Ovary (tissue), 3 donors: Measurements from ENCODE around the gene SLC1A7.

ENCODE experiments used
- POLR2A ChIP-seq: fragments of 450-650 bp; IDR thresholded peaks from one replicate; pipeline ENCODE4 v1.6.1; 2017; ENCODE audit warnings: antibody characterized with exemption, mild to moderate bottlenecking, moderate library complexity
- TF ChIP-seq, protein P1 (sequence below), 3 donors: fragments of 450-650 bp in 2 of 3; fragments of 200-600 bp in 1 of 3; IDR thresholded peaks; one replicate each; pipeline versions ENCODE4 v1.5.1 to v1.8.0; 2016 to 2022; ENCODE audit warnings: antibody characterized with exemption in 3 of 3, mild to moderate bottlenecking in 1 of 3
- donor health status: DM: no; HTN: no; CAD: no.

DNA sequence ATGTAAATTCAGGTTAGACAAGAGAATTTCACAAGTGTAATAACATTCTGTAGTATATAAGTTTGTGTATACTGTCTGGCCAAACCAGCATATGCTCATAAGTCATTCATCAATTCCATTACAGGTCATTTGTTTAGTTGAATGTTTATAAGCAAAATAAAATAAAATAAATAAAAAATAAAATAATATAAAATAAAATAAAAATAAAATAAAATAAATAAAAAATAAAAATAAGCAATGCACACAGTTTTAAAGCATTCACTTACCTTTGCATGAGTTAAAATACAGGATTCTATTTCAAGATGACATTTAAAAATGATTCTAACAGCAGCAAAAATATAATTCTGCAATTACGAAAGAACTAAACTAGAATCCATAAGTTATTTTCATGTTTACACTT is 70.5 kb downstream of the SLC1A7 start:
- TF ChIP-seq, protein P1, sequence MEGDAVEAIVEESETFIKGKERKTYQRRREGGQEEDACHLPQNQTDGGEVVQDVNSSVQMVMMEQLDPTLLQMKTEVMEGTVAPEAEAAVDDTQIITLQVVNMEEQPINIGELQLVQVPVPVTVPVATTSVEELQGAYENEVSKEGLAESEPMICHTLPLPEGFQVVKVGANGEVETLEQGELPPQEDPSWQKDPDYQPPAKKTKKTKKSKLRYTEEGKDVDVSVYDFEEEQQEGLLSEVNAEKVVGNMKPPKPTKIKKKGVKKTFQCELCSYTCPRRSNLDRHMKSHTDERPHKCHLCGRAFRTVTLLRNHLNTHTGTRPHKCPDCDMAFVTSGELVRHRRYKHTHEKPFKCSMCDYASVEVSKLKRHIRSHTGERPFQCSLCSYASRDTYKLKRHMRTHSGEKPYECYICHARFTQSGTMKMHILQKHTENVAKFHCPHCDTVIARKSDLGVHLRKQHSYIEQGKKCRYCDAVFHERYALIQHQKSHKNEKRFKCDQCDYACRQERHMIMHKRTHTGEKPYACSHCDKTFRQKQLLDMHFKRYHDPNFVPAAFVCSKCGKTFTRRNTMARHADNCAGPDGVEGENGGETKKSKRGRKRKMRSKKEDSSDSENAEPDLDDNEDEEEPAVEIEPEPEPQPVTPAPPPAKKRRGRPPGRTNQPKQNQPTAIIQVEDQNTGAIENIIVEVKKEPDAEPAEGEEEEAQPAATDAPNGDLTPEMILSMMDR (IDR thresholded peaks at IDR 0.05) = no peak
- TF ChIP-seq POLR2A = no peak
